GM21619 (cell line): ENCODE measurements around the gene POLN.
"Not testable (repeated sequence)": the region's sequence is repeated elsewhere in the genome, so short reads cannot be mapped to it uniquely, and the experiment has no call there.

Experiments used
- ATAC-seq: cut with Tn5 transposase; IDR thresholded peaks from one replicate; pipeline ENCODE4 v1.9.1; 2021; ENCODE audit not compliant: unreplicated experiment

The POLN gene

GRCh38 chr4:2044542-2045517 lies 197.1 kb downstream of the POLN start:
- no peak for ATAC-seq

- no peak for ATAC-seq
These were observed 197.8 kb downstream of the POLN start for GRCh38 chr4:2044119-2044485.

- no peak for ATAC-seq
These were observed 198.4 kb downstream of the POLN start for GRCh38 chr4:2043396-2044118.

- no peak for ATAC-seq
These were observed 198.9 kb downstream of the POLN start for GRCh38 chr4:2042947-2043395.

GRCh38 chr4:2042204-2042946 lies 199.5 kb downstream of the POLN start:
- peak; percentile 34 for ATAC-seq

GRCh38 chr4:2041239-2042130 lies 200.4 kb downstream of the POLN start:
- ATAC-seq = peak; percentile 74

- ATAC-seq = no peak
These were observed 201.3 kb downstream of the POLN start for GRCh38 chr4:2040391-2041238.

GRCh38 chr4:2036866-2037265 lies 205.1 kb downstream of the POLN start:
- ATAC-seq = no peak

- ATAC-seq = no peak
These were observed 205.6 kb downstream of the POLN start for GRCh38 chr4:2036327-2036726.

GRCh38 chr4:2031161-2031560 lies 210.8 kb downstream of the POLN start:
- not testable (repeated sequence) for ATAC-seq

- not testable (repeated sequence) for ATAC-seq
These were observed 214.8 kb downstream of the POLN start for GRCh38 chr4:2027120-2027519.

- no peak for ATAC-seq
These were observed 216.1 kb downstream of the POLN start for GRCh38 chr4:2025817-2026216.

GRCh38 chr4:2024683-2025082 lies 217.2 kb downstream of the POLN start:
- no peak for ATAC-seq
